Left colon (tissue), 2 donors: ENCODE measurements around the gene SLC10A4. TPM values are rescaled to one million over a fixed set of nuclear protein-coding genes. Genes with fewer than 3 reads are reported as not detected.

Experiments used
- ATAC-seq: fragments of 200-7000 bp; cut with Tn5 transposase; one replicate; pipeline ENCODE4 v1.9.1; 2020; ENCODE audit warnings: mild to moderate bottlenecking, moderate library complexity
- DNase-seq, 2 donors: peaks; one replicate each; pipeline ENCODE4 v3.0.0-alpha.2; 2020
- intact Hi-C, 2 donors: fragments of 100-400 bp; cut with DNase I in 1 of 2; cut with micrococcal nuclease in 1 of 2; formaldehyde crosslinking; loops; one replicate each; pipeline versions ENCODE4 v1.11.2 to v1.14.0; 2022; cut with DNase I, micrococcal nuclease
- total RNA-seq, 2 donors: library from RNA; stranded (reverse); fragmentation: NEBNext Ultra II Directional; extraction: Animal tissue kit (Norgen Biotek cat#: 25700); gene quantifications; one replicate each; pipeline ENCODE4 v1.2.1, GENCODE V29; 2021
- donor health status: DM: no; HTN: no; CAD: no.
- donor health status: DM: yes; HTN: yes; CAD: no.

The SLC10A4 gene
- total RNA-seq, 2 donors from 2014 or later = 0.20 to 0.27 TPM

DNA sequence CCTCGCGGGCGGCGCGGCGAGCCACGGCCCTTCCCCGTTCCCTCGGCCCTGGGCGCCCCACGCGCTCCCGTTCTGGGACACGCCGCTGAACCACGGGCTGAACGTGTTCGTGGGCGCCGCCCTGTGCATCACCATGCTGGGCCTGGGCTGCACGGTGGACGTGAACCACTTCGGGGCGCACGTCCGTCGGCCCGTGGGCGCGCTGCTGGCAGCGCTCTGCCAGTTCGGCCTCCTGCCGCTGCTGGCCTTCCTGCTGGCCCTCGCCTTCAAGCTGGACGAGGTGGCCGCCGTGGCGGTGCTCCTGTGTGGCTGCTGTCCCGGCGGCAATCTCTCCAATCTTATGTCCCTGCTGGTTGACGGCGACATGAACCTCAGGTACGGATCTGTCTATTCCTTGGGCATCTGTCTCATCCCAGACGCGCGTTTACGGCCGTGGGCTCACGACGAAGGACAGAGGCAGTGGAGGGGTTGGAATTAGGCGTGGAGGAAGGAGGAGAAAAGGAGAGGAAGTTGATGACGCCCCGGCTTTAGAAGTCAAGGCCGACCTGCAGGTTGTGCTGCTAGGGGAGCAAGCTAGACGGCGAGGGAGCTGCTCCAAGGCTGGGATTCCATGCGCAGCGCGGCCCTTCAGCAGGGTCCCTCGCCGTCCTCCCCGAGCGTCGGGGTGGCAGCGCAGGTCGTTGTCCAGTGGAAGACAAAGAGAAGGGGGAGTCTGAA is 792 bp downstream of the SLC10A4 start:
- intact Hi-C loops = no loop called here
- DNase-seq (no peak), ATAC-seq (peak; percentile 60)

DNA sequence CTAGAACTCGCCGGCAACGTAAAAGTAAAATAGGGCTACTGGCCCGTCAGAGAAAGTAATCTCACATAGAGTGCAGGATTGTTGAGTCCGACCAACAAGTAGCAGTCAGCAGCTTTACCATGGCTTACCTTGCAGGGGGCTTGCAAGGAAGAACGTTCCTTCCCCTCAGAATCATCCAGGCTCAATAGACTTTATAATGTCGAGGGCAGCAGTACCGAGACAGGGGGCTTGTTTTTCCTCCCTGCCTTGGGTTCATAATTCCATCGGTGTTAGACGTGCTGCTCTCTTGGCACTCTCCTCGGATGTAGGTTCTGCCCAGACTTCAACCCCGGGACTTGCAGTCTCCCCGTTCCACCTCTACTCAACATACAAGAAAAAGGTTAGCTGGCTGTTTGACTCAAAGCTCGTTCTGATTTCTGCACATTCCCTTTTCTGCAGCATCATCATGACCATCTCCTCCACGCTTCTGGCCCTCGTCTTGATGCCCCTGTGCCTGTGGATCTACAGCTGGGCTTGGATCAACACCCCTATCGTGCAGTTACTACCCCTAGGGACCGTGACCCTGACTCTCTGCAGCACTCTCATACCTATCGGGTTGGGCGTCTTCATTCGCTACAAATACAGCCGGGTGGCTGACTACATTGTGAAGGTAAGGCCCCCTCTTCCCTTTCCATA is 1.5 kb downstream of the SLC10A4 start:
- no peak for ATAC-seq
- no peak for DNase-seq
- intact Hi-C loops = no loop called here

DNA sequence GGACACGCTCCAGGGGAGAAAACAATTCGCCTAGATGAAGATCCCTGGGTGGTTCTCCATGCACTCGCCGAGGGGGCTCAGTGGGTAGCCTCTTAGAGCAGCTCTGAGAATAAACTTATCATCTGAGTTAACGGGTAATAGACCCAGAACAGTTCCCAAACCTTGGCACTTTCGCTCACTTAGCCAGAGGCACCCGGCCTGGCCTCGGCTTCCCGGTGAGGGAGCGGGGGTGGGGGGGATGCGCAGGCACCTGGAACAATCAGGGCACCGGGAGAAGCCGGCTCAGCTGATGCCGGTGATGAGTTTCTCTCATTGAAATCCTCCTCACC is 6.5 kb downstream of the SLC10A4 start:
- DNase-seq = no peak
- no peak for ATAC-seq
- intact Hi-C loops = no loop called here

DNA sequence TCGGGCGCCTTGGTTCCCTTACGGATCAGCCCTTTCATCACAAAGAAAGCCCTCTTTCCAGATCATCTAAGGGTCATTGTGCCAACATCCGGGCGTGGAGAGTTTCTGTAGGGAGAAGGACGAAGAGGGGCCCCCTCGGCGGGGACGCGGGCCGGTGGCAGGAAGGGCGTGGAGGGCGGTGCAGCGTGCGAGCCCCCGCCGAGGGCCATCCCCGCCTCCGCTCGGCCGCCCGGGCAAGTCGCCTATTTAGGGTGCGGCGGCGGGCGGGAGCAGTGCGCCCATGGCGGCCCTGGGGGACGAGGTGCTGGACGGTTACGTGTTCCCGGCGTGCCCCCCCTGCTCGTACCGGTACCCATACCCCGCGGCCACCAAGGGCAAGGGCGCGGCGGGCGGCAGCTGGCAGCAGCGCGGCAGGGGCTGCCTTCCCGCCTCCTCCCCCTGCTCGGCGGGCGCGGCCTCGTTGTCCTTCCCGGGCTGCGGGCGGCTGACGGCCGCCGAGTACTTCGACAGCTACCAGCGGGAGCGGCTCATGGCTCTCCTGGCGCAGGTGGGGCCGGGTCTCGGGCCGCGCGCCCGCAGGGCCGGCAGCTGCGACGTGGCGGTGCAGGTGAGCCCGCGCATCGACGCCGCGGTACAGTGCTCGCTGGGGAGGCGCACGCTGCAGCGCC is 7.0 kb downstream of the SLC10A4 start, which contains the start of gene ZAR1:
TSS of gene ZAR1 (plus strand) at position 241 of the 668 bp plus-strand sequence. CDS start at position 281, 40 bp downstream.
- DNase-seq = no peak
- peak; percentile 27 for ATAC-seq
- intact Hi-C loops = no loop called here

DNA sequence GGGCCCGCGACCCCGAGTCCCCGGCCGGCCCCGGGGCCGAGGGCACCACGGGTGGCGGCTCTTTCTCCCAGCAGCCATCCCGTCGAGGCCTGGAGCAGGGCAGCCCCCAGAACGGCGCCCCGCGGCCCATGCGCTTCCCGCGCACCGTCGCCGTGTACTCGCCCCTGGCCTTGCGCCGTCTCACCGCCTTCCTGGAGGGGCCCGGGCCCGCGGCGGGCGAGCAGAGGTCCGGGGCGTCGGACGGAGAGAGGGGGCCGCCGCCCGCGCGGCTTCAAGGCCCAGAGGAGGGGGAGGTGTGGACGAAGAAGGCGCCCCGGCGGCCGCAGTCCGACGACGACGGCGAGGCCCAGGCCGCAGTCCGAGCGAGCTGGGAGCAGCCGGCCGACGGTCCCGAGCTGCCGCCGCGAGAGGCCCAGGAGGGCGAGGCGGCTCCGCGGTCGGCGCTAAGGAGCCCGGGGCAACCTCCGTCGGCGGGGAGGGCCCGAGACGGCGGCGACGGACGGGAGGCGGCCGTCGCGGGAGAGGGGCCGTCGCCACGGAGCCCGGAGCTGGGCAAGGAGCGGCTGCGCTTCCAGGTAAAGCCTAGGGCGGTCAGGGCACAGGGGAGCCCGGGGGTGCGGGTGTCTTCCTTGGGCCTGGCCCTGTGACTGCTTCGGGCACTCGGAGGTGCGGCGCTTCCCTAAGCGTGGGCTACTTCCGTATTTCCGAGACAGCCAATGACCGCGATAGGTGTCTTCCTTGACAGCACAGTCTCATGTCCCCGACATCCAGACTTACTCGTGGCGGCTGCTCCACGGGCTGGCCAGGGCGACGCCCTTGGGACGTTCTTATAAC is 7.8 kb downstream of the SLC10A4 start:
- DNase-seq (peak; percentile 26 to 29), ATAC-seq (peak; percentile 62)
- intact Hi-C loops = no loop called here

DNA sequence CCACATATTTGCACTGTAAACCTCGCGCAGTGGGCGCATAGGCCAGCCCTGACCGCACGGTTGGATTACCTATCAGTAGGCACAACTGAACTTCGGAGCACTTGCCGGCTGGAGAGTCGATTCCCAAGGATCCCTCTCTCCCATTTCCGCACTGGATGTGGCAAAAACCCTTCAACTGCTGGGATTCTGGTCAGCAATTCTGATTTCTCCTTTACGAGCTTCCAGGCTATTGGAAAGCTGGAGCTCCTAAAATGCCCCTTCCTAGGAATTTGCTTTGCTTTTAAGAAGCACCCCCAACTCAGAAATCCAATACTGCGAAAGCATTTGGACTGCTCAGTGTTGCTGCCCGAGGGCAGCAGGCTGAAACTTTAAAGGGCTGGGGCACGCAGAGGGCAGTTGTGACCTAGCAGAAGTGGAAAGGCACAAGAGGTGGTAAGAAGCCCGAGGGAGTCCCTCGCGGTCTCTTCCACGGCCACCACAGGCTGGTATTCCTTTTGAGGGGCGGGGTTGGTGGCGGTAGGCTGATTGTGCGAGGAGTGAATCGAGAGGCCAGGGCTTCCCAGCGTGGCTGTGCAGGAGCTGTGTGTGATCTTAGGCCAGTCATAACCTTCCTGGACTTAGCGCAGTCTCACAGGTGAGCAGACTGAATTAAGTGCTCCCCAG is 8.5 kb downstream of the SLC10A4 start:
- ATAC-seq (no peak), DNase-seq (no peak)
- intact Hi-C loops = no loop called here

DNA sequence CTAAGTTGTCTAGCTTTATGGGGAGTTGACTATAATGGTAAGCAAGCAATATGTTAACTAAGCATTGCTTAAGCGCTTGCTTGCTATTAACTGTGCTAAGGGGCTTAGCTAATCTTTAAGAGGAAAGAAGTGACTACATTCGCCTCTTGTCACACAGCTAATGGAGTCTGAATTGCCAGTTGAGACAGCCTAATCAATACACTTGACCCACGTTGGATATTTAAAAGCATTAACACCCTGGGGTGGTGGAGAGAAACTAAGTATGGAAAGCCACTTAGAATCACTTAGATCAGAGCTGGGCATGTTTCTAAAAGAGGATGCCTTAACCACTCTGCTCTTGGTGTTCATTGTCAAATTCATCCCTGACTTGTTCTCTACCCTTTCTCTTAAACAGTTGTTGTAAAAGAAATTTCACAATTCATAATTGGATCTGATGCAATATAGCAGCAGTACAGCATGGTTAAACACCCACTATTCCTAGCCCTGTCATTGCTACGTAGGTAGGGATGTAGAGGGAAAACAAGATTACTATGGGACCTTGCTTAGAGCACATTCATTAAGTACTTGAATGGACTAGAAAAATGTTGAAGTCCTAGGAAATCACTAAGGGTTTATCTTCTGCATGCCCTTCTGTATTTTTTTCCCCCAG is 10.4 kb downstream of the SLC10A4 start:
- no peak for ATAC-seq
- intact Hi-C loops = no loop called here
- no peak for DNase-seq

DNA sequence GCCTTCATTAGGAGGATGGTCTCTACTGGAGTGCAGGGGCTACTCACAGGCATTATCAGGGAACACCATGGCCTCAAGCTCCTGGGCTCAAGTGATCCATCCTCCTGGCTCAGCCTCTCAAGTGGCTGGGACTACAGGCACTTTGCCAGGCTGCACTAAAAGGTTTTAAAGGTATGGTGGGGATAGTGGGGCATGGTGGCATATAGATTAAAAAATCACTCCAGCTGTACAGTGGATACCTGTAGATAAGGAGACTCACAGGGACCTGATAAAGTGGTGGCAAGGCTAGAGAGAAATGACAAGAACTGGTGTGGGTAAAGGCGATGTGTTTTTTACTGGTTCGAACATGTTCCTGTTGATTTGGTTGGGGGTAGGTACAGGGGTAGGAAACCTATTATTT is 12.8 kb downstream of the SLC10A4 start:
- ATAC-seq = peak; percentile 7
- DNase-seq = no peak
- intact Hi-C loops = no loop called here

DNA sequence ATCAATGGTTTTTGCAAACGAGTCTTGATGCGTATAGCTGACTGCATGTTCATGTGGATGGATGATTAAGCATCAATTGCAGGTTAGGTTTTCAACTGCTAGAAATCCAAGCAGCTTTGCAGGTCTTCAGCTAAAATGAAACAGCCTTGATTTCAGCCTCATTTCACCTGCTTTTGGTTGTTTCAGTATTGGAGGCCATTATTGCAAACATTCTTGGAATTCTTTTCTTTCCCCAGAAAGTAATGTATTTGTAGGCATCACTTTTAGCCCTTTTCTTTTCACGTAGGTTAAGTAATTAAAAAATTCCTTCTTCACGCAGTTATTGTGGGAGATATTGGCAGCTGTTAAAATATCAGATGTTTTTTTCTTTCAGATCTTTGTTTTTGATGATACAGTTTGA is 15.8 kb downstream of the SLC10A4 start:
- intact Hi-C loops = no loop called here
- ATAC-seq (no peak), DNase-seq (no peak)

DNA sequence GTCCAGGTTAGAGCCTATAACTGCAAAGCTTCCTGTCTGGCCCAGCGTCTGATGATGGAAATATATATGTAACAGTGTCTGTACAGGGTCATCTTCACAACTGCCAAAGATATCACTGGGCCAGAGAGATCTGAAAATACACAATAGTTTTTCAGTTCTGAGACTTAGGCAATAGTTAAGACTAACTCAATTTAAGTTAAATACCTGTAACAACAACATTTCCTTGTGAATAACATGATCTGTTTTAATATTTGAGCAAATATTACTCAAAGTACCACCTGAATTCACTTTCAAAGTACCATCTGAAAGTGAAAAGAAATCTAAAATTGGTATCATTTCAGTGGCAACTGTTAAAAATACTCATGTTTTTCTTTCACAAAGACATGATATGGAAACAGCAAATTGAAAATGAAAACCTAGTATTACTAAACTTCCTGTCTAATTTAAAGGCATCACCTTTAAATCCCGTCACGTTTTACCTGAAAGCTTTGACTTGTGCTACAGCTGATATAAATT is 16.5 kb downstream of the SLC10A4 start:
- ATAC-seq = no peak
- DNase-seq = no peak
- intact Hi-C loops = no loop called here

DNA sequence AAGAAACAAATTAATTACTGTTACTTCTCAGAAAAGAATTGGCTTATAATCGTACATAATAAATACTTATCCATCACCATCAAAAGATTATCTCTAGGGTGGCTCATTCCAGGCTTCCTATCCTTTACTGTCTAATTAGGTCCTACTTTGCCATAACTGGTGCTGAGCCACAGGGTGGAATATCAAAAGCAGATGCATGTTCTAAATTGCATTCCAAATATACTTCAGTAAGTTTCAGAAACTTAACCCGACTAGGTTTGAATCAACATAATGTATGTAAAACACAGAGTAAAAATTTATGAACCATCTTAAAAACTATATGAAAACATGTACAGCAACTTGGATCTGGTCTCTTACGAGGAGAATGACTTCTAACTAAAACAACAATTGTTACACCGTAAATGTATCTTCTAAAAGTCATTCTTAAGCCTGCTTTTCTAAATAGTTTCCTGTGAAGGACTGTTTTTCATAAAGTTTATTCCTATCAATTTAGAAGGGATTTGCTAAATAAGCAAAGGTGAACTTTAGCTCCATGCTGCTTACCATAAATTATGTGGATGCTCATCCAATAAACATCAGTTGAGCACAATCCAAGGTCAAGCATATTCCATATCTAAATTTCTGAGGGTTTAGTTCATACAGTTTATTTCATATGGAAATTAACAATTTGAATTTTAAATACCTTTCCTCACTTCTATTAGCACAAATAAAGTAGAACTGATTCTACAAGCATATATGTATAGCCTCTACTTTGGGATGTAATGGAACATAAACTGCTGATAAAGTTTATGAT is 20.3 kb downstream of the SLC10A4 start:
- intact Hi-C loops = no loop called here
- no peak for ATAC-seq
- DNase-seq = no peak

DNA sequence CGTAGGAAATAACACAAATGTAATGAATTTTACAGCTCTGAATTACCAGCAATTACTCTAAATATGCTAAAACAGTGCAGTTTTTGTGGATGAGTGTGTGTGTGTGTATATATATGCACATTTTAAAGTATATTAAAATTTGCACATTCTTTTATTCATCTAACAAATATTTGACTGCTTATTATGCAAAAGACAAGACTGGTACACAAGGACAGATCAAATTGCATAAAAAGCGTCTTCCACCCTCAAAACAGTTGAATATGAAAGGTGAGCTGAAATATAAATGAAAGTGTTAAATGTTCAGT is 20.8 kb downstream of the SLC10A4 start:
- ATAC-seq = no peak
- DNase-seq = no peak
- intact Hi-C loops = no loop called here

DNA sequence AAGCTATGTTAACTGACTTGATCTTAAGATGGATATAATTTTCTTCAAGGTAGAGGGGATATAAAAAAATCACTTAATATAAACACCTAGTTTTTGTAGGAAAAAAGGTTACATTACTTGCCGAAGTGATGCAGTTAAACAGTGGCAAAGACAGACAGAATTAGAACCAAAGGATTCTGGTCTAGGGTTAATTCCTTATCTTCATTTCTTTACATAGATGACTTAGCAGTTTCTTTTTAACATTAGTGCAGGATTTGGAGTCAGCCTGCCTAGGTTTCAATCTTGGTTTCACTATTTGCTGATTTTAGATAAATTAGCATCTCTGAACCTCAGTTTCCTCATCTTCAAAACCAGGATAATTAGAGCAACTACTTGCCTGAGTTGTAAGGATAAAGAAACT is 21.2 kb downstream of the SLC10A4 start:
- DNase-seq (no peak), ATAC-seq (no peak)
- intact Hi-C loops = no loop called here

DNA sequence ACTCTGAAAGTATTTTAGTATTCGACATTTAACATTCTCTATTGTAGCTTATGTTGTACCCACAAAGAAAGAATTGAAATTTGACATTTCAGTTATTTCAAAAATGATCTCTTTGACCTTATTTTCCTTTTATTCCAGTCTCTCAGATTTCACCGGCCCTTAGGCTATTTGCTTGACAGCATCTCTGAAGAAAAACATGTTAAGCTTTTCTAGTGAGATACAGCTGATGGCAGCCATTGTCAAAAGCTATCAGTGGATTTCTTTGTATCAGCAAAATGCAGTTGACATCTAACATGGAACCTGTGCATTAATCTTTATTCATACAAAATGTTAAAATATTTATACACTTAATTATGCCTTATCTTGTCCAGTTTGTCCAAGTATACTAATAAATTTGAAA is 23.6 kb downstream of the SLC10A4 start:
- no peak for ATAC-seq
- intact Hi-C loops = no loop called here
- DNase-seq = no peak

DNA sequence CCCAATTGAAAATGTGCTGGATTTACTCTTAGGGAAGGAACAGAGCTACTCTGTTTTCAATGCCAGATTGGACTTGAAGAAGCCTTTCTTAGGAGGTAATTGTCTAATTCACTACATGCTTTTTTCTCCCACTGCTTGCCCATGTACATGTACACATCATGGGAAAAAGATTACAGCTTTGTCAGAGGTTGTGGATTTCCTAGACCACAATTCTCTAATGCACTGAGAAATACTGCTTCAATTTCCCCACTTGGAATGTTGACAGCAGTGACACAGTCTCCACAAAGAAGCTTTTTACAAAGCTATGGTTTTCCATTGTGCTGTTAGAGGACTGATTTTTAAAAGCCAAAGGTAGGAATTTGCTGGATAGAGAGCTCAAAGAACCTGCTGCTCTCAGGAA is 26.4 kb downstream of the SLC10A4 start:
- ATAC-seq (no peak), DNase-seq (no peak)
- intact Hi-C loops = no loop called here

DNA sequence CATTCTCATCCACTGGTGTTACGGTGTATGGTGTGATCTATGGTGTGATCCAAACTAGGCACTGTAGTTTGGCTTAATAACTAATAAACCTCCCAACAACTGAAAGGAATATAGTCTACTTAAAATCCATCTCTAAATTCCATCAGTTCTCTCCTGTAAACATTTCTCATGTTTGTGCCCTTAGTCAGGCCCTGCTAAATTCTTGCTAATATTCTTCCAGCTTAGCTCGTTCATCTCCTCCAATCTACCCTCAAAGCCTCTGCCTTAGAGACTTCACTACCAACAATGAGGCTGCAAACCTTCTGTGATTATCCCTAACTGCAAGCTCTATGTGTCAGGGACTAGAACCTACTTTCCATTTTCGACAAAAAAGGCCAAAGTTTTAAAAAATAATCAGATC is 35.0 kb downstream of the SLC10A4 start:
- DNase-seq (no peak), ATAC-seq (no peak)
- intact Hi-C loops = no loop called here

DNA sequence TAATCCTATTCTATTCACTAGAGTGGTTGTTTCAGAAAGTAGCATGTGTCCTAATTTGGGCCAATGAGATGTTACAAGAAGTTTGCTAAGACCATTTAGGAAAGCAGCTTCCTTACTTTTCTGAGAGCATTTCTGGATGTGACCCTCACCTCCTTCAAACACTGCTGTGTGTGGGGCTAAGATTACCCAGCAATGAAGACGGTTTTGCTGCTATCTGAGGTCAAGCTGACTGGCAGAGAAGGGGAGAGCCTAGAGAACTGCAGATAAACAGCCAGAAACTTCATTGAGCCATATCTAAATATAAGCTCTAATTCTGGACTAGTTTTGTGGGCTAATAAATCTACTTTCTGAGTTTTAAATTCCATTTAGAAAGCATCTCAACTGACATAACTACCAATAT is 43.3 kb downstream of the SLC10A4 start:
- no peak for DNase-seq
- ATAC-seq = no peak
- intact Hi-C loops = no loop called here

DNA sequence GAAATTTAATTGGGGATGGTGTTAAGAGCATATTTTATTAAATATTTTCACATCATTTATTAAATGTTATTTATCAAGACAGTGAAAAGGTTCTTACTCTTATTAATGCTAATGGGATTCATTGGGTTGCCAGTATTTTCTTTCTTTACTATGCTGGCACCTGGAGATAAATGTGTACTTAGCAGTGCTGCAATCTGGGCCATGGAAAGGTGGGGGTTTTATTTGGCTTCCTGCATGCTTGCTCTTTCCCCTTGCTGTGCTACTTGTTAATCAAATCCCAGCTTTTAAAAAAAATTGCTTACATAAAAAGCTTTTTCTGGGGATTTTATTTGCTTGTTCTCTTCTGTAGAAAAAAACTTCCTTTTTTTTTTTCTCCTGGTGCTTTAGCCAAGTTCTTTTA is 55.2 kb downstream of the SLC10A4 start:
- DNase-seq (no peak), ATAC-seq (no peak)
- intact Hi-C loops = no loop called here
